Neural crest cell (in vitro differentiated cells): ENCODE data around the gene PUS1. TPM values are rescaled to one million over a fixed set of nuclear protein-coding genes. Genes with fewer than 3 reads are reported as not detected.

Experiments used
- DNase-seq: peaks from one replicate; pipeline ENCODE4 v3.0.0; 2021; ENCODE audit warnings: low read depth, mixed read lengths, low spot score
- H3K27ac Mint-ChIP-seq: one replicate; pipeline ENCODE4 v1.8.0; 2021; ENCODE audit warnings: mild to moderate bottlenecking, mixed read lengths; ENCODE audit not compliant: unreplicated experiment
- H3K27me3 Mint-ChIP-seq: 2 replicates; pipeline ENCODE4 v1.8.0; 2021; ENCODE audit warnings: low read depth, mild to moderate bottlenecking, mixed read lengths
- H3K36me3 Mint-ChIP-seq: 2 replicates; pipeline ENCODE4 v1.8.0; 2021; ENCODE audit warnings: low read depth, mild to moderate bottlenecking, mixed read lengths
- H3K4me1 Mint-ChIP-seq: 2 replicates; pipeline ENCODE4 v1.8.0; 2021; ENCODE audit warnings: mixed read lengths
- H3K4me3 Mint-ChIP-seq: one replicate; pipeline ENCODE4 v1.8.0; 2021; ENCODE audit warnings: mild to moderate bottlenecking, mixed read lengths
- H3K9me3 Mint-ChIP-seq: 2 replicates; pipeline ENCODE4 v1.8.0; 2021; ENCODE audit warnings: mixed read lengths
- CTCF ChIP-seq: fragments of 200-600 bp; sonication (generic); conservative IDR thresholded peaks from 2 replicates; pipeline ENCODE4 v1.5.0; 2021; ENCODE audit warnings: antibody characterized with exemption, mild to moderate bottlenecking
- total RNA-seq: library from RNA; stranded (reverse); gene quantifications from 2 replicates; pipeline ENCODE4 v1.2.1, GENCODE V29; 2021

PUS1 gene
- total RNA-seq, 1 donor from 2014 or later, result 48.7 TPM

- no peak overlapping the region for H3K27ac Mint-ChIP-seq
- H3K27me3 Mint-ChIP-seq, result no peaks in the 10 kb centered on the region
- H3K9me3 Mint-ChIP-seq, result no peaks in the 10 kb centered on the region
- no peak for TF ChIP-seq CTCF
- no peak overlapping the region for H3K4me3 Mint-ChIP-seq
- H3K36me3 Mint-ChIP-seq, result peaks cover 8% of the 10 kb centered on the region
- no peaks in the 10 kb centered on the region for H3K4me1 Mint-ChIP-seq
- no peak for DNase-seq
Observed at GRCh38 chr12:131965073-131965472, 36.0 kb downstream of the PUS1 start.

GRCh38 chr12:131971226-131971625 lies 42.1 kb downstream of the PUS1 start:
- no peak for DNase-seq
- Mint-ChIP-seq H3K9me3 (no peaks in the 10 kb centered on the region), H3K27ac (no peak overlapping the region)

GRCh38 chr12:131975228-131975627 lies 46.2 kb downstream of the PUS1 start:
- Mint-ChIP-seq H3K36me3 (peaks cover 3% of the 10 kb centered on the region), H3K4me3 (no peak overlapping the region), H3K27ac (no peak overlapping the region), H3K9me3 (no peaks in the 10 kb centered on the region), H3K4me1 (no peaks in the 10 kb centered on the region), H3K27me3 (no peaks in the 10 kb centered on the region)
- TF ChIP-seq CTCF, result no peak
- DNase-seq, result no peak

More at GRCh38 chr12:131971226-131971625, 42.1 kb downstream of the PUS1 start:
- Mint-ChIP-seq H3K27me3 (no peaks in the 10 kb centered on the region), H3K4me1 (no peaks in the 10 kb centered on the region), H3K4me3 (no peak overlapping the region), H3K36me3 (no peaks in the 10 kb centered on the region)
- no peak for TF ChIP-seq CTCF

- no peak overlapping the region for H3K27ac Mint-ChIP-seq
- no peaks in the 10 kb centered on the region for H3K4me1 Mint-ChIP-seq
- H3K27me3 Mint-ChIP-seq, result no peaks in the 10 kb centered on the region
- peaks cover 6% of the 10 kb centered on the region for H3K36me3 Mint-ChIP-seq
- DNase-seq, result no peak
- no peak for TF ChIP-seq CTCF
- H3K4me3 Mint-ChIP-seq, result no peak overlapping the region
- no peaks in the 10 kb centered on the region for H3K9me3 Mint-ChIP-seq
Observed at GRCh38 chr12:131979606-131980005, 50.5 kb downstream of the PUS1 start.

GRCh38 chr12:131980263-131980662 lies 51.2 kb downstream of the PUS1 start:
- Mint-ChIP-seq H3K9me3 (no peaks in the 10 kb centered on the region), H3K27me3 (no peaks in the 10 kb centered on the region), H3K27ac (no peak overlapping the region), H3K4me1 (no peaks in the 10 kb centered on the region), H3K36me3 (peaks cover 6% of the 10 kb centered on the region), H3K4me3 (no peak overlapping the region)
- no peak for DNase-seq
- no peak for TF ChIP-seq CTCF

GRCh38 chr12:131981388-131981787 lies 52.3 kb downstream of the PUS1 start:
- H3K27me3 Mint-ChIP-seq, result no peaks in the 10 kb centered on the region
- peaks cover 6% of the 10 kb centered on the region for H3K36me3 Mint-ChIP-seq
- H3K27ac Mint-ChIP-seq, result no peak overlapping the region
- H3K4me3 Mint-ChIP-seq, result no peak overlapping the region
- H3K4me1 Mint-ChIP-seq, result no peaks in the 10 kb centered on the region
- no peak for DNase-seq
- H3K9me3 Mint-ChIP-seq, result no peaks in the 10 kb centered on the region
- no peak for TF ChIP-seq CTCF
